GM12878 (cell line): ENCODE data around the gene NUP37. TPM values are rescaled to one million over a fixed set of nuclear protein-coding genes. Genes with fewer than 3 reads are reported as not detected.
A peak's percentile ranks its signal among the peaks of the same experiment; 100 is the strongest.

Source experiments
- ATAC-seq: fragments of 200-7000 bp; cut with Tn5 transposase; 3 replicates; pipeline ENCODE4 v1.9.1; 2020; ENCODE audit warnings: mild to moderate bottlenecking, moderate library complexity
- BruUV-seq: library from RNA; stranded (reverse); fragments of 400-500 nt; replicated peaks from 2 replicates; lab custom pipeline; 2021; lab: Mats Ljungman, UMichigan
- CTCF ChIA-PET: fragments of 300-600 bp; sonication (Branson Sonifier 250); formaldehyde crosslinking; extraction: SDS; loops from one replicate; lab custom pipeline; 2021; ENCODE audit warnings: inconsistent platforms; lab: Yijun Ruan, JAX
- POLR2A ChIA-PET: fragments of 350-600 bp; formaldehyde crosslinking; extraction: SDS; loops from one replicate; lab custom pipeline; 2021; ENCODE audit warnings: inconsistent platforms; lab: Charles Lee
- RAD21 ChIA-PET: fragments of 300-600 bp; sonication (Branson Sonifier 250); formaldehyde crosslinking; loops from one replicate; lab custom pipeline; 2023; ENCODE audit warnings: antibody characterized with exemption; ENCODE audit not compliant: unreplicated experiment; lab: Charles Lee
- SMC1A ChIA-PET: fragments of 300-600 bp; sonication (Branson Sonifier 250); formaldehyde crosslinking; loops from one replicate; lab custom pipeline; 2023; ENCODE audit not compliant: unreplicated experiment, uncharacterized antibody; lab: Charles Lee
- DNase-seq: peaks from one replicate; pipeline ENCODE4 v3.0.0-alpha.2; 2011; ENCODE audit warnings: low read depth, low spot score
- FAIRE-seq: peaks from 3 replicates; lab custom pipeline; 2011; peaks lifted over from hg19 to GRCh38; lab: Jason Lieb, UNC
- H2AFZ ChIP-seq: 2 replicates; pipeline ENCODE4 v1.6.0; 2011; ENCODE audit warnings: low read depth, low read length, control low read depth; ENCODE audit not compliant: control insufficient read depth
- H3K27ac ChIP-seq: 2 replicates; pipeline ENCODE4 v1.5.1; 2011; ENCODE audit warnings: control low read depth; ENCODE audit not compliant: control insufficient read depth, insufficient read depth
- H3K27me3 ChIP-seq, 2 experiments: replicated peaks in 1 of 2; 2 replicates each; pipeline versions ENCODE4 v1.6.0 to v1.6.1; 2011; ENCODE audit warnings: low read length in 1 of 2; ENCODE audit not compliant: control insufficient read depth in 2 of 2, insufficient read depth in 2 of 2
- H3K36me3 ChIP-seq, 2 experiments: 2 replicates each; pipeline ENCODE4 v1.5.1; 2011; ENCODE audit warnings: low read length in 1 of 2; ENCODE audit not compliant: control insufficient read depth in 2 of 2, insufficient read depth in 2 of 2
- H3K4me1 ChIP-seq: 2 replicates; pipeline ENCODE4 v1.6.1; 2011; ENCODE audit warnings: mild to moderate bottlenecking, low read length, moderate library complexity, mixed read lengths; ENCODE audit not compliant: control insufficient read depth, insufficient read depth
- H3K4me2 ChIP-seq: 2 replicates; pipeline ENCODE4 v1.6.0; 2011; ENCODE audit warnings: control low read depth; ENCODE audit not compliant: control insufficient read depth, insufficient read depth
- H3K4me3 ChIP-seq: fragments of 200-600 bp; sonication (generic); 2 replicates; pipeline ENCODE4 v1.5.1; 2016
- H3K79me2 ChIP-seq: 2 replicates; pipeline ENCODE4 v1.6.0; 2011; ENCODE audit warnings: low read length; ENCODE audit not compliant: control insufficient read depth, insufficient read depth
- H3K9ac ChIP-seq: 2 replicates; pipeline ENCODE4 v1.8.0; 2011; ENCODE audit warnings: low read length, control low read depth, mixed read lengths; ENCODE audit not compliant: control insufficient read depth, insufficient read depth
- H3K9me3 ChIP-seq: replicated peaks from 3 replicates; pipeline ENCODE4 v1.5.1; 2011; ENCODE audit warnings: mild to moderate bottlenecking, low read length; ENCODE audit not compliant: control insufficient read depth, insufficient read depth
- H4K20me1 ChIP-seq: 2 replicates; pipeline ENCODE4 v1.6.0; 2011; ENCODE audit not compliant: control insufficient read depth, insufficient read depth
- ATF7 ChIP-seq: fragments of 450-650 bp; IDR thresholded peaks from 2 replicates; pipeline ENCODE4 v1.6.1; 2016; ENCODE audit warnings: low read depth, mild to moderate bottlenecking
- CHD2 ChIP-seq: IDR thresholded peaks from 2 replicates; pipeline ENCODE4 v1.6.1; 2011; ENCODE audit warnings: low read depth, low read length, improper control_type of control experiment, borderline replicate concordance
- EP300 ChIP-seq, 2 experiments: fragments of 150-350 bp in 1 of 2; IDR thresholded peaks; 2 replicates each; pipeline ENCODE4 v1.6.1; 2011 to 2012; ENCODE audit warnings: low read depth in 2 of 2, low read length in 2 of 2, borderline replicate concordance in 1 of 2, improper control_type of control experiment in 1 of 2, inconsistent platforms in 1 of 2; ENCODE audit not compliant: control insufficient read depth in 1 of 2
- FOS ChIP-seq: IDR thresholded peaks from 3 replicates; pipeline ENCODE4 v1.6.1; 2011; ENCODE audit warnings: borderline replicate concordance; ENCODE audit not compliant: insufficient read length; ENCODE audit errors: extremely low read depth
- FOXK2 ChIP-seq: fragments of 450-650 bp; IDR thresholded peaks from 2 replicates; pipeline ENCODE4 v1.6.1; 2017; ENCODE audit warnings: mild to moderate bottlenecking, moderate library complexity
- GATAD2B ChIP-seq: fragments of 450-650 bp; conservative IDR thresholded peaks from 2 replicates; pipeline ENCODE4 v1.6.1; 2017; ENCODE audit warnings: low read depth, mild to moderate bottlenecking, moderate library complexity
- HSF1 ChIP-seq: fragments of 150-350 bp; IDR thresholded peaks from 2 replicates; pipeline ENCODE4 v1.6.1; 2014; ENCODE audit warnings: mild to moderate bottlenecking, low read depth, low read length
- MTA3 ChIP-seq: IDR thresholded peaks from 2 replicates; pipeline ENCODE4 v1.6.1; 2012; ENCODE audit warnings: low read length, inconsistent platforms, borderline replicate concordance
- MYC ChIP-seq: IDR thresholded peaks from 2 replicates; pipeline ENCODE4 v1.6.1; 2011; ENCODE audit warnings: mild to moderate bottlenecking, low read length, moderate library complexity, inconsistent platforms; ENCODE audit not compliant: insufficient read depth, insufficient replicate concordance, insufficient read length, severe bottlenecking
- WGBS: methylation state at CpG from one replicate; pipeline ENCODE4 v1.1.6; 2016; ENCODE audit warnings: low lambda C conversion rate; ENCODE audit not compliant: insufficient replicate concordance, insufficient coverage; ENCODE audit errors: missing lambda C conversion rate; 5-methylcytosine and 5-hydroxymethylcytosine counted together
- in situ Hi-C: fragments of 300-500 bp; cut with MboI; formaldehyde crosslinking; loops from 9 replicates; pipeline ENCODE4 v1.14.3; 2018; ENCODE audit warnings: mixed read lengths
- intact Hi-C: fragments of 100-400 bp; cut with micrococcal nuclease; formaldehyde crosslinking; loops from one replicate; pipeline ENCODE4 v1.14.2; 2022; ENCODE audit not compliant: unreplicated experiment
- polyA plus RNA-seq, 11 experiments: library from polyadenylated mRNA; depleted of rRNA in 4 of 11; unstranded in 6 of 11; stranded (reverse) in 5 of 11; fragments of >200 nt; fragmentation: Nextera tagmentation in 4 of 11; fragmentation: Illumina TruSeq in 1 of 11; extraction: Ambion mirVana in 4 of 11; extraction: Trizol in 1 of 11; gene quantifications; 1 replicate in 1 of 11; 2 replicates in 10 of 11; pipeline versions ENCODE4 v1.2.1 to v1.2.3, GENCODE V29; 2011 to 2016; ENCODE audit warnings: inconsistent platforms in 2 of 11, missing spikeins in 2 of 11, low read depth in 1 of 11
- total RNA-seq, 4 experiments: library from RNA; depleted of rRNA in 3 of 4; stranded (reverse); fragments of >200 nt in 3 of 4; fragmentation: Illumina TruSeq in 1 of 4; extraction: Trizol in 1 of 4; gene quantifications; 2 replicates each; pipeline versions ENCODE4 v1.2.1 to v1.2.3, GENCODE V29; 2013 to 2021

Gene NUP37
- total and polyA plus RNA-seq, 10 of the 15 experiments (the other 5 are each of a cell fraction or from before 2014, with no cell fraction given) = 51.8 to 250 (median 99.6) TPM

- no peak for FAIRE-seq
- no TSS peak for BruUV-seq
- ChIA-PET SMC1A (interaction anchor here (0.8 to 2.0 kb wide), 3 partner anchors 9 to 46 kb away, joined by 3 to 5 read pairs (median 4); no protein-coding TSS in a partner anchor), CTCF (interaction anchor here (0.7 to 2.0 kb wide), 4 partner anchors 14 to 668 kb away, joined by 3 to 5 read pairs (median 3); no protein-coding TSS in a partner anchor), RAD21 (interaction anchor here (0.5 to 1.3 kb wide), 2 partner anchors 179 to 1890 kb away, joined by 3 to 4 read pairs; no protein-coding TSS in a partner anchor), POLR2A (interaction anchor here (0.6 to 1.5 kb wide), 2 partner anchors 11 to 320 kb away, joined by 3 to 4 read pairs; no protein-coding TSS in a partner anchor)
- in situ Hi-C loops = no loop called here
- 30% methylated on average over 2 of the region's 2 CpGs for WGBS
- Histone ChIP-seq H4K20me1 (no peaks in the 10 kb centered on the region), H3K4me1 (no peaks in the 10 kb centered on the region), H3K9ac (no peak overlapping the region), H3K36me3 (peaks cover 0 to 3% of the 10 kb centered on the region in 2 experiments; a peak in 1 of 4 replicates), H3K27ac (no peak overlapping the region), H3K79me2 (peaks cover 45% of the 10 kb centered on the region), H3K27me3 (no peaks in the 10 kb centered on the region), H2AFZ (no peak overlapping the region), H3K4me3 (peak overlapping the region; percentile 88), H3K9me3 (no peaks in the 10 kb centered on the region), H3K4me2 (peak overlapping the region; percentile 68)
- TF ChIP-seq ATF7 (no peak), CHD2 (no peak), FOXK2 (no peak), HSF1 (no peak), EP300 (IDR thresholded peaks at IDR 0.05; ENCODE audit: borderline replicate concordance in 1 of 2, control insufficient read depth in 1 of 2, low read depth in 2 of 2, low read length in 2 of 2) (no peak), GATAD2B (no peak), MYC (no peak), MTA3 (no peak), FOS (no peak)
- no peak for ATAC-seq
- intact Hi-C loops = no loop called here
- DNase-seq = no peak
These were observed 1.0 kb downstream of the NUP37 start for GRCh38 chr12:102118874-102119273.
